ELR (cell line): Measurements from ENCODE around the gene HMCN2.

Experiments
- DNase-seq: peaks from one replicate; pipeline ENCODE4 v3.0.0-alpha.2; 2015; ENCODE audit warnings: low read depth

The HMCN2 gene, protein sequence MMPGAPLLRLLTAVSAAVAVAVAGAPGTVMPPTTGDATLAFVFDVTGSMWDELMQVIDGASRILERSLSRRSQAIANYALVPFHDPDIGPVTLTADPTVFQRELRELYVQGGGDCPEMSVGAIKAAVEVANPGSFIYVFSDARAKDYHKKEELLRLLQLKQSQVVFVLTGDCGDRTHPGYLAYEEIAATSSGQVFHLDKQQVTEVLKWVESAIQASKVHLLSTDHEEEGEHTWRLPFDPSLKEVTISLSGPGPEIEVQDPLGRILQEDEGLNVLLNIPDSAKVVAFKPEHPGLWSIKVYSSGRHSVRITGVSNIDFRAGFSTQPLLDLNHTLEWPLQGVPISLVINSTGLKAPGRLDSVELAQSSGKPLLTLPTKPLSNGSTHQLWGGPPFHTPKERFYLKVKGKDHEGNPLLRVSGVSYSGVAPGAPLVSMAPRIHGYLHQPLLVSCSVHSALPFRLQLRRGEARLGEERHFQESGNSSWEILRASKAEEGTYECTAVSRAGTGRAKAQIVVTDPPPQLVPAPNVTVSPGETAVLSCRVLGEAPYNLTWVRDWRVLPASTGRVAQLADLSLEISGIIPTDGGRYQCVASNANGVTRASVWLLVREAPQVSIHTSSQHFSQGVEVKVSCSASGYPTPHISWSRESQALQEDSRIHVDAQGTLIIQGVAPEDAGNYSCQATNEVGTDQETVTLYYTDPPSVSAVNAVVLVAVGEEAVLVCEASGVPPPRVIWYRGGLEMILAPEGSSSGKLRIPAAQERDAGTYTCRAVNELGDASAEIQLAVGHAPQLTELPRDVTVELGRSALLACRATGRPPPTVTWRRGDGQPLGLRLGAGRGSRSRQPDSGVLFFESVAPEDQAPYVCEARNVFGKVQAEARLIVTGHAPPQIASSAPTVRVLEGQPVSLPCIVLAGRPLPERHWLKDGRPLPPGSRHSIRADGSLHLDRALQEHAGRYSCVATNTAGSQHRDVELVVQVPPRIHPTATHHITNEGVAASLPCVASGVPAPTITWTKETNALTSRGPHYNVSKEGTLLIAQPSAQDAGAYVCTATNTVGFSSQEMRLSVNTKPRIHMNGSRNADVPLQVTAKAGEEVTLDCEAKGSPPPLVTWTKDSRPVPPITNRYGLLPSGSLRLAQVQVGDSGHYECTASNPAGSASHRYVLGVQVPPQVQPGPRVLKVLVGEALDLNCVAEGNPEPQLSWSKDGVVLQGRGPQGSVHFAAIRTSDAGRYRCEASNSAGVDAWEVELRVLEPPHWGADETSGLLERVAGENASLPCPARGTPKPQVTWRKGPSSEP (N-terminal part only)

DNA sequence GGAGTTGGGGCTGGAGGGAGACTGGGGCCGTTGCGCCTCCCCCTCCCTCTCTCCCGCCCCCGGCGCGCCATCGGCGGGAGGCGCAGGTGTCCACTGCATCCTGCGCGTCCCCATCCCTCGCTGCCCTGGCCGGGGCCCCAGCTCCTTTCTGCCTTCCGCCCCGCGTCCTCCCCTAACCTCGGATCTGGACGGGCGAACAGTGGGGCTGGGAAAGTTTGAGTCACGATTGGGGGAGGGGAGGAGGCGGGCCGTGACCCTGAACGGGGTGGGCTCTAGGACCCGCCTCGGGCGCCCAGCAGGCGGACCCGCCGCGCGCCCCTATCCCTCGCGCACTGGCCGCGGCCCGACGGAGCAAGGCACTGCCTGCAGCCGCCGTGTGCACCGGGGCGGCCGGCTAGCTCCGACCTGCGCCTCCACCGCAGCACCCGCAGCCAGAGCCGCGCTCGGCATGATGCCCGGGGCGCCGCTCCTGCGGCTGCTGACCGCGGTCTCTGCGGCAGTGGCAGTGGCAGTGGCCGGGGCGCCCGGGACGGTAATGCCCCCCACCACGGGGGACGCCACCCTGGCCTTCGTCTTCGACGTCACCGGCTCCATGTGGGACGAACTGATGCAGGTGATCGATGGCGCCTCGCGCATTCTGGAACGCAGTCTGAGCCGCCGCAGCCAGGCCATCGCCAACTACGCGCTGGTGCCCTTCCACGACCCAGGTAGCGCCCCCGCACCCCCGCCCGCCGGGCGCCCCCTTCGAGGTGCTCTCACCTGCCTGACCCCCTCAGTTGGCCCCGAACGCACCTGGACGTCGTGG lies at the start of gene HMCN2:
TSS of gene HMCN2 (plus strand) at position 330 of the 805 bp plus-strand sequence. CDS start at position 449, 119 bp downstream.
- DNase-seq, result no peak

- no peak for DNase-seq
These were observed 47.7 kb upstream of the HMCN2 start for GRCh38 chr9:130217838-130218237.

DNA sequence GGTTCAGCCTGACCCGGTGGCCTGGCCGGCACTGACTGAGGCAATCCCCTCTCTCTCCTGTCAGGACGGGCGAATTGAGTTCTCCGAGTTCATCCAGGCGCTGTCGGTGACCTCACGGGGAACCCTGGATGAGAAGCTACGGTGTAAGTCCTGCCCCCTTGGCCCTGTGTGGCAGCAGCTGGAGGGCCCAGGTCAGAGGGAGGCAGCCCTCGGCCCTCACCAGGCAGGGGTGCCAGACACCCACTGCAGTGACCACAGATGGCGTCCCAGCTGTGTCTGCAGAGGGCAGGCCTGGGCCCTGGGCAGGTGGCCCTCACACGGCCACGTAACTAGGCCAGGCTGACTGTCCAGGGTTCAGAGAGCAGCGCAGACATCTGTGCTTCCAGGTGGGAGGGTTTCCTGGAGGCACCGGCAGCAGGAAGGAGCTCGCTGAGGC lies 45.9 kb upstream of the HMCN2 start:
- no peak for DNase-seq

GRCh38 chr9:130220352-130220751 lies 45.2 kb upstream of the HMCN2 start:
- no peak for DNase-seq

DNA sequence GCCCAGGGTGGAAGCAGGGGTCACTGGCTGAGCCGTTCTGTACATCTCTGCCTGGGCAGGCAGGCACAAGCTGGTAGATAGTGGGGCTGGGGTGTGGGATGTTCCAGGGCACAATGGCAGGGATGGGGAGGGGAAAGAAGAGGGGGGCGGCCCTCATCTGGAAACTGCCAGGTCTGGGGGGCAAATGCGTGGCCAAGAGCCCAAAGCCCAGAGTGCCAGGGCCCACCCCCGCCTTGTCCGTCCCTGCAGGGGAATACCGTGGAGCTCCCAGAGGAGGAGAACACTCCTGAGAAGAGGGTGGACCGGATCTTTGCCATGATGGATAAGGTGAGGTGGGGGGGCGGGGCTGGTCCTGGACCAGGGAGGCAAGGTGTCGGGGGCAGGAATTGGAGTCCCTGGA lies 42.7 kb upstream of the HMCN2 start:
- no peak for DNase-seq

DNA sequence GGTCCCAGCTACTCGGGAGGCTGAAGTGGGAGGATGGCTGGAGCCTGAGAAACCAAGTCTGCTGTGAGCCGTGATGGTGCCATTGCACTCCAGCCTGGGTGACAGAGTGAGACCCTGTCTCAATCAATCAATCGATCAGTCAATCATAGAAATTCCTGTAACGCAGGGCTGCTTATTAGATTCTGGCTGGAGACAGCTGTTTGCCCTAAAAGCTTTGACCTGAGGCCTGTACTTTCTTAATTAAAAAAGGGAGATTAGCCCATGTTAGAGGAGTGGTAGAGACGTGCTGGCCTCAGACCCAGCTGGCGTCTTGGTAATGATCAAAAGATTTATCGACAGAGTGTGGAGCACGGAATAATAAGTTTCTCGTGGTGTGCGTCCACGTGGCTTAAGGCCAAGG lies 40.5 kb upstream of the HMCN2 start:
- DNase-seq, result no peak

GRCh38 chr9:130225586-130225985 lies 40.0 kb upstream of the HMCN2 start:
- no peak for DNase-seq

GRCh38 chr9:130226112-130226511 lies 39.4 kb upstream of the HMCN2 start:
- DNase-seq, result no peak

DNA sequence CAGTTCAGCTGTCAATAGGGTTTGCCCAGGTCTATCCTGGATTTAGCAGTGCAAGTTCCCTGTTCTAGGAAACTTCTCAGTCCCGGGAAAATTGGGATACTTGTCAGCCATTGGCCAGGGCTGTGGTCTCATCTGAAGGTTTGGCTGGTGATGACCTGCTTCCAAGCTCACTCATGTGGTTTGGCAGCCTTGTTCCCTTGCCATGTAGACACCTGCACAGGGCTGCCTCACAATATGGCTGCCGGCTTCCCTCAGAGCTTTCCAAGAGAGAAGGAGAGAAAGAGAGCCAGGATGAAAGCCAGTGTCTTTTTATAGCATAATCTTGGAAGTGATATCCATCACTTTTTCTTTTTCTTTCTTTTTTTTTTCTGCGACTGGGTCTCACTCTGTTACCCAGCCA lies 37.7 kb upstream of the HMCN2 start:
- no peak for DNase-seq

DNA sequence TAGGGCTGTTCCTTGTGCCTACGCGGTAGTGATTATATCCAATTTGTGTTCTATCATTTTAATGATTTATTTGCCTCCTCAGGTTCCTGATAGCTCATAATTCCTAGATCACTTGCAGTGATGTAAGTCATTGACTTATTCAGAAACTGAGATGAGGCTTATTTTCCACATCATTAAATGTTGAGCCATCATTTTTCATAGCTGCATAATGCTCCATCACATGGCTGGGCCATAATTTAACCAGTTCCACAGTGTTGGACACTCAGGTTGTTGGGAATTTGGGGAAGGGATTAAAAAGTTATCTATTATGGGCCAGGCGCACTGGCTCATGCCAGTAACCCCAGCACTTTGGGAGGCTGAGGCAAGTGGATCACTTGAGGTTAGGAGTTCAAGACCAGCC lies 35.8 kb upstream of the HMCN2 start:
- DNase-seq, result no peak

GRCh38 chr9:130230631-130231030 lies 34.9 kb upstream of the HMCN2 start:
- no peak for DNase-seq

- DNase-seq, result no peak
These were observed 32.5 kb upstream of the HMCN2 start for GRCh38 chr9:130232899-130233586.

GRCh38 chr9:130233587-130233945 lies 32.0 kb upstream of the HMCN2 start:
- no peak for DNase-seq

DNA sequence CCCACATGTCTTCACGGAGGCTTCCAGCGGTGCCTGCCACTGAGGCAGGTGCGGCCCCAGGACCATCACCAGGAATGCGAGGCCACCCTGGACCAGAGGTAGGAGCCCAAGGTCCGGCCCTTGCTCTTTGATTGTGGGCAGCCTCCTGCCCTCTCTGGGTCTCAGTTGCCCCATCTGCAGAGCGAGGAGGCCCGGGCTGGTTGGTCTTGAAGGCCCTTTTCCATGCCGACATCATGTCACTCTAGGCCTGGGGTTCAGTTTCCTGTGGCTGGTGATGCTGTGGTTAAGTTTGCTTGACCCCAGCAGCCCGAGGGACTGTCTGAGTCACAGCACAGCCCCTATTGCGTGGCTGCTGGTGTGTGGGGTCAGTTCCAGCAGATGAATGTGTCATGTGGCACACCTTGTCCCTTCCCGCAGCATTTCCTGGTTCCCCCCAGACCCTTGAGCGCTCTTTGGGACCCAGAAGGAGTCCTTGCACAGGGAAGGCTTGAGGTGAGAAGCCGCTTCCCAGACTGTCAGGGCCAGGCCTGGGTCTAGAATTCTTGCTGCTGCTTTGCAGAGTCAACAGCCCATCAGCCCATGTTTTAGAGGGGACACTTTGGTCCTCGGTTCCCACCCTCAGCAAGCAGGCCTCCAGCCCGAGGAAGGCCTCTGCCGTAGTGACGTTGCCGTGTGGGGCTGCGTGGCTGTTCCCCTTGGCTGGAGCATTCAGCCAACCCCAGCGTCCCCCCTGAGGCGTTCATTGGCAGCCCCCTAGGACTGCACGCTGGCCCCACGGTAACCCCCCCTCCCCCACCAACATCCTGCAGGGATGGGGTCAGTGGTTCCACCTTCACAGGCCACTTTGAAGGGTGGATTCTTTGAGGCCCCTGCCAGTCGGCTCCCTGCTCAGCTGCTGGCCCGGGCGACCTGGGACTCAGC lies 31.0 kb upstream of the HMCN2 start:
- peak; percentile 78 for DNase-seq

- peak; percentile 71 for DNase-seq
These were observed 29.8 kb upstream of the HMCN2 start for GRCh38 chr9:130235558-130236435.

- DNase-seq, result no peak
These were observed 29.0 kb upstream of the HMCN2 start for GRCh38 chr9:130236436-130236985.

DNA sequence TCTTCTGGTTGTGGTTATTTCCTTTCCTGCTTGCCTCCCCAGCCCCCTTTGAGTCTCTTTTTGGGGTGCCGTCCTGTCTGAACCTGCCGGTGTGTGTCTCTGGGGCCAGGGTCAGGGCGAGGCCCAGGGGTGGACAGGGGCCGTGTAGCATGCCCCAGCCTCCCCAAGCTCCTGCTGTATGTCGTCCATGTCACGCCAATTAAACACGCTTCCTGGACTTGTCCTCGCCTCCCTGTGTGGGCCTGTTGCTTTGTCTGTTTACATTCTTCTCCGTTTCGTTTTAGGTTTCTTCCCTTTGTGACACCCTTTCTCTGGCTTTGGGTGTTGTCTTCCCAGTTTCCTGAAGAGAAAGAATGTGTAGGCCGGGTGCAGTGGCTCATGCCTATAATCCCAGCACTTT lies 28.5 kb upstream of the HMCN2 start:
- no peak for DNase-seq

DNA sequence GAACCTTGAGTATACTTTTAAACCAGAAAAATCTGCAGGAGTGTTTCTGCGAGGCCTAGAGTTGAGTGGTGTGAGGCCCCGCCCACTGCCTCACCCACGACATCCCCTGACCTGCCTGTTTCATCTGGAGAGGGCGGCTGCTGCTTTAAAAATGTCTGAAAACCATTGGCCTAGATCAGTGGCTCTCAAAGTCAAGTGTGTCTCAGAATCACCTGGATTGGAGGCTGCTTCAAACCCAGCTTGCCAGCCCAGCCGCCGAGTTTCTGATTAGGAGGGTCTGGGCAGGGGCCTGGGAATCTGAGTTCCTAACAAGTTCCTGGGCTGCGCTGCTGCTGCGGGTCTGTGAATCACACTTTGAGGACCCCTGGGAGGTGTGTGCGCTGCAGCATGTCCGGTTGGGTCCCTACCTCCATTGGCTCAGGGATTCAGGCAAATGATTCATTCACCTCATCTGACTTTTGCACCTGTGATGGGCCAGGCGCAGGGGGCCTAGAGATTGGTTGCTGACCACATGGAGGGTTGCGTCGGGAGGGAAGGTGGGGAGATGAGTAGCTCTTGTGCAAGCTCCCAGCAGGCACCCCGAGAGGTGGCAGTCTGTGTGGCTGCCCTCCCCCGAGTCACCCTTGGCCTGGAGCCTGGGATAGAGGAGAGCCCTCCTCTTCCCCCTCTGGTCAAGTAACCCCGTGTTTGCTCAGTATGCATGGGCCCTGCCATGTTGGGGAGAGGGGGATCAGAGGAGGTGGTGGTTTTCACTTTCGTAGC lies 27.6 kb upstream of the HMCN2 start:
- no peak for DNase-seq
